Stimulated activated CD8-positive, alpha-beta memory T cell treated with anti-CD3 and anti-CD28 coated beads, Interleukin-15, amount 100 ng/mL, for 4 hours (primary cell): ENCODE measurements around the gene ST8SIA4.

Experiments used
- DNase-seq, 2 donors: peaks; one replicate each; pipeline ENCODE4 v3.0.0-alpha.2; 2020; ENCODE audit warnings: low read depth in 2 of 2

ST8SIA4 gene

DNA sequence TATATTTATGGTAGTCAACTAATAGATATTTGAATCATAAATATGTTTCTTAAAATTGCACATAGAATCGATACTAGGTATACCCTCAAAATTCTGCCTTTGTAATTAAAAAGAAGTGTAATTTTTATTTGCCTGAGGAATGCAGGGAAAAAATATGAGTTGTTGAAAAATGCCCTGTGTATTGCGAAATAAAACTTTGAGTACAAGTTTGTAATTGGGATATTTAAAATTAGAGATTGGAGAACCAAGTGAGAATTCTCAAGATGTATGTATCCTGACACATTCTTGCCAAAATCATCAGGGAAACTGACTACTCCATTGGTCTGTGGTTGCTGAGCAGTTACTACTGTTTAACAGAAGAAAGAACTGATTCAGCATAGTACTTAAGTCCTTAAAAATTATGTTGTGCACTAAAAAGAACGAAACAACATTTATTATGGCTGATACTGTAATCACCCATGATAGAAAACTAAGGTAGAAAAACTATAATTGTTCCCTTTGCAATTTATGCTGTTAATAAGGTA lies 36.0 kb downstream of the ST8SIA4 start:
- no peak for DNase-seq

GRCh38 chr5:100864931-100865330 lies 38.2 kb downstream of the ST8SIA4 start:
- DNase-seq, result no peak

- DNase-seq, result no peak
Measured at GRCh38 chr5:100863739-100864138, 39.3 kb downstream of the ST8SIA4 start.

GRCh38 chr5:100861148-100861547 lies 41.9 kb downstream of the ST8SIA4 start:
- DNase-seq, result no peak

GRCh38 chr5:100860407-100860806 lies 42.7 kb downstream of the ST8SIA4 start:
- DNase-seq, result no peak

DNA sequence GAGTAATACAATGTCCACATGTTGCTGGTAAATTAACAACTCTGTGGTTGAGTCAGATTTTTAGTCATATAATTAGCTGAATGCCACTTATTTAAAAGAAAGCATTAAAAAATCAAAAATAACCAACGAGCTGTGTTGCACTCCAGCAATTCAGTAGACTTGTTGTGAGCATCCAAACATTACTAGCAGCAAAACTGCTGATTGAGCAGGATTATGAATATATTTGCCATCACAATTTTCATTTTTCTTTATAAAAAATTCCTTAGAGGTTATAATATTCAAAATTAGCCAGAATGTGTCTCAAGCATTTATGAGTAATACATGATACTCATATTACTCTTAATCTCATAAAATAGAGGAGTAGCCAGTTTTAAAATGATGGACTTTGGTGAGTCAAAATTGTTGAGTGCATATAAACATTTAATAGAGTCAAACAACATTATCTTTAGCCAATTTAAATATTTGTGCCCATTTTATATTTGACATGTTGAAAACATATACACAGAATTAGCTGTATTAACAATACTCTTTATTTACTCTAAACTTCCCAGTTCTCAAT lies 44.0 kb downstream of the ST8SIA4 start:
- DNase-seq, result no peak

- no peak for DNase-seq
Measured at GRCh38 chr5:100856462-100856861, 46.6 kb downstream of the ST8SIA4 start.

DNA sequence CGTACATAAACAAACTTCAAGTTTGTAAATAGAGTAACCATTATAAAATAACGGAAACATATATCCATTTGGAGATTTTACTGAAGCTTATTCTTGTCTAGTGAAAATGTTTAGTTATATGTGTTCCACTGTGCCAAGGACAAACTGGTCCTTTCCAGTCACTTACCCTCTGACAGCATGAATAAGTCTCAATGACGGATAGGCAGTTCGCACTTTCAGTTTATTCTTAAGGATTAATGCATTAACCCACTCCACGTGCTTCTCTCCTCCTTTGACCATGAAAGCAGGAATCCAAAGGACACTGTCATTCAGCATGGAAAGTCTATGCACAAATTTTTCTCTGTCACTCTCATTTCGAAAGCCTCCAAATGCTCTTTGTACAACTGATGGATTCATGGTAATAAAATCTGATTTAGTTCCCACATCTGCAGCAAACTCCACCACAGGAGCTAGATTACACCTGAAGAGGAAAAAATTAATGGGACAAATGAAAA lies 47.1 kb downstream of the ST8SIA4 start:
- no peak for DNase-seq

- no peak for DNase-seq
Measured at GRCh38 chr5:100855295-100855694, 47.8 kb downstream of the ST8SIA4 start.

GRCh38 chr5:100854591-100854990 lies 48.5 kb downstream of the ST8SIA4 start:
- DNase-seq, result no peak

DNA sequence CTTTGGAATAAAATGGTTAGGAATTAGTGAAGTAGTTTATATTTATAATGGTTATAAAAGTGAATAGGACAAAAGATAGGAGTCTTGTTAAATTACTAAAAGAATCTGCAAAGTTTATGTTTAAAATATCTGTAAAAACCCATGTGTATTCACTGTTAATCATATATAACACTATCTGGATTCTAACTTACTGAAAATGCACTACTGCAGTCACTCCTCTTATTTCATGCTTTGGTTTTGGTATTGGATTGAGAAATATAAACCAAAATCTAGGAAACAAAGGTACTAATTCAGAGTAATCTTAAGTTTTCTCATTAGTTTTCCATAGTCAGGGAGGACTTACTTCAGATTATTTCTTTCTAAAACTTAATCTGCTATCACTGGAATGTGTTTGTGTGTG lies 49.5 kb downstream of the ST8SIA4 start:
- no peak for DNase-seq

- no peak for DNase-seq
Measured at GRCh38 chr5:100852988-100853449, 50.1 kb downstream of the ST8SIA4 start.

- DNase-seq, result no peak
Measured at GRCh38 chr5:100852051-100852450, 51.0 kb downstream of the ST8SIA4 start.

GRCh38 chr5:100846772-100847171 lies 56.3 kb downstream of the ST8SIA4 start:
- DNase-seq, result no peak

DNA sequence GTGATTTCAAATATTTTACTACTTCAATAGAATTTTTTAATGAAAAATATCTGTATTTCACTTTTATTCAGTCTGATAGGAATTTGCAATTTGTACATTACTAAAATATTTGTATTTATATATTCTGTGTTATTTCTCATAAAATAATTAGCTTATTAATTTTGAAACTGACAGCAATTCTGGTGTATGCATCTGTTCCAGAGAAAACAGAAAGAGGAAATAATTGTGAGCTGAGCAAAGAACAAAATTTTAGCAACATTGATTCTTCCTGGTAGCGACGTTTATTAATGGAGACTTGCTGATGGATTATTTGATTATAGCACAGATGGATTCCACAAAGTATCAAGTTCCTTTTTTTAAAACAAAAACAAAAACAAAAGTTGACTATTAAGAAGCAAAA lies 61.0 kb downstream of the ST8SIA4 start:
- no peak for DNase-seq

DNA sequence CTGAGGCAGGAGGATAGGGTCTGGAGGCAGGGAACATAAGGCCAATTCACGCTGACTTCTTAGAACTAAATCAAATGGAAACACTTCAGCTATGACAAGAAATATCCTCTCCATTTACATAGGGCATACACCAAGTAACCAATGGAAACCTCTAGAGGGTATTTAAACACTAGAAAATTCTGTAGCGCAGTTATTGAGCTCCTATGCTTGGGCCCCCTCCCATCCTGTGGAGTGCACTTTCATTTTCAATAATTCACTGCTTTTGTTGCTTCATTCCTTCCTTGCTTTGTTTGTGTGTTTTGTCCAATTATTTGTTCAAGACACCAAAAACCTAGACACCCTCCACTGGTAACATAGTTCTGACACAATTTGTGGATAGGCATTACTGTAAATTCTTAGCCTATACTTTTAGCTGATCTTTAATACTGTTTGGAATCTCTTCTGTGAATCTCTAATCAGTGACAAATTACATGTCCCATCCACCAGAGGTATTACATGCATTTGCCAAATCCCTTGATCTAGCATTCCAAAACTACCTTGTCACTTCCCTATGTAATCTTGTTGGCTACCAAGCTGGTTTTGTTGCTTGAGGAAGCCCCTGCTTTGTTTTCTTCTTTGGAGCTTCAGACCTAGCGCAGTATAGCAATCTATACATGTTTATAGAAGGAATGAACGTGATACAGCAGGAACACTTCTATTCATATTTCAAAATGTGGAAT lies 61.6 kb downstream of the ST8SIA4 start:
- no peak for DNase-seq

DNA sequence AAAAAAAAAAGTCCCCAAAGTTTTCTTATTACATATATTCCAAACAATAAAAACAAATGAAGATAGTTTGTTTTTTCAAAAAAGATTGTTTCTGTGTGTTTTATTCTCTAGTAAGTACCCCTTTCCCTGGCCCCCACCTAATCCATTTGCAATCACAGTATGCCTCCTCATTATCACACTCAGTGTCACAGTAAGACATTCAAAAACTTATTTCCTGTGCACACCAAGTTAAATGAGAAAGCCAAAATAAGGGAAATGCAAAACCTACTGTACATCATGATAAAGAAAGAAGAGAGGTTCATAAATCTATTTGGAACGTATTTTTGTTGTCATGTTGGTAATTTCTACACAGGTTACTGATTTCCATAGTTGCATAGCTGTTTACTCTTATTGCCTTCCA lies 62.3 kb downstream of the ST8SIA4 start:
- no peak for DNase-seq

DNA sequence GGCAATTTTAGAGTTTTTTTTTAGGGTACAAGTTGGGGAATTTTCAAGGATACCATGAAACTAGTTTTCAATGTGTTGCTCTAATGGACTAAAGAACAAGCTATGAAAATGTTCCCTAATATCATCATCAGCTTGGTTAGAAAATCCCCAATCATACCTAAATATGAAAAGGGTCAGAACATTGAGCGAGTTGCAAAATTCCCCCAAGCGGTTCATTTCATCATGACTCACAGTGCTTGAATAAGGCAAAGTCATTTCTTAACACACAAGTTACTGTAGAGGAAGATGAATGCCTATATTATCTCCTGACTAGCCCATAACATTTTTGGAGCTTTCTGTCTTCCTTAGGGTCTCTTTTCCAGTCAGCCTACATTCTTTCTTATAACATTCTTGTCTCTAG lies 62.7 kb downstream of the ST8SIA4 start:
- DNase-seq, result no peak

DNA sequence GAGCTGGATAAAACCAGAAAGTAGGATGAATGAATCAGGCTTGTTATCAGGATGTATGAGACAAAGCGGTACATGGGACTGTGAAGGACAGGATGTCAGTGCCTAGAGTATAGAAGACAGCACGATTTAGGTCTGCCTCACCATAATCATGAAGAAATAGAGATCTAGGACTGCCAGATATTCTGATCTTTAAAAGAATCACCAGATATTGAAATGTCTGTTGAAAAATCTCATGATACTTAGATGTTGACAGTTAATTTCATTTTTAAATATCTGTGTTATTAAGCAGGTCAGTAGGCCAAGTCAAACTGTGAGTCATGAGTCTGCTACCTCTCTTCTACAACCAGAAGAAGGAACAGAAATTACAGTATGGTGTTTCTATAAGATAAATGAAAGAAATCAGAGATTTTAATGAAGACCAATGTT lies 65.0 kb downstream of the ST8SIA4 start:
- DNase-seq, result no peak

- DNase-seq, result no peak
Measured at GRCh38 chr5:100834519-100834918, 68.6 kb downstream of the ST8SIA4 start.

DNA sequence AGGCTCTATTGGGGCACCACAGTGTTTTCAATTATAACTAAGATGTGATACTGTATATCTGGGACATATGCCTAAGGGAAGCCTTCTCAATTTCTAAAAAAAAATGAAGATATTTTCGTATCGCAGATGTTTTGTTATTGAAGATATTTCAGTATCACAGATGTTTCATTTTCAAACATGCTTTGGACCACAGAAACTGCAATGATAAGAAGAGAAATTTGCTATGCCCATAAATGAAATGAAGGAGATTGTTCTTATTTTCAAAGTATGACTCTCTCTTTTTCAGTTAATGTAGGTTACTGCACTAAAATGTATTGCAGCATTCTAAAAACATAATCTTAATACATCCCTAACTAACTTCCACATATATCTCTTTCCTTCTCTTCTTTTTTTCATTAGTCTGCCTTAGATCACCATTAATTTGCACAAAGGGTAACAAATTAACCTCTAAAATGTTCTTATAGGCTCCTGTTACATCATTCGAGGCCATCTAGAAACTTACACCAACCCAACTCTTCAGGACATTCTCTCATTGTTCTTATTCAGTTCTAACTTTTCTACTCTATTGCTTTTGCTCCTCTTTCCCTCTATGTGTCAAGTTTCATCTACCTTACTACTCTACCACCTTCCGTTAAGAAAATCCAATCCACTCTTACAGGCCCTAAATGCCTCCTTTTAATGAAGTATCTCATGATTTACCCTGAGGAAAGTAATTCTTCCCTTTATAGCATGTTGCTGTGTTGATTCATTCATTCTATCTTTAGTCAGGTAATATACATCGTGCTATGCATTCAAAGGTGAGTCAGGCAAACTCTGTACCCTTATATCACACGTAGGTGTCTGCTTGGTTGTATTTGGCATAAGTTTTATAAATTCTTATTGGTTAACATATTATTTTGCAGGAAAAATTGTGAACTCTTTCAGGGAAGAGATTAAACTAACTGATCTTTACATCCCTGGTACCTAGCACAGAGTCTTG lies 70.5 kb downstream of the ST8SIA4 start:
- no peak for DNase-seq

DNA sequence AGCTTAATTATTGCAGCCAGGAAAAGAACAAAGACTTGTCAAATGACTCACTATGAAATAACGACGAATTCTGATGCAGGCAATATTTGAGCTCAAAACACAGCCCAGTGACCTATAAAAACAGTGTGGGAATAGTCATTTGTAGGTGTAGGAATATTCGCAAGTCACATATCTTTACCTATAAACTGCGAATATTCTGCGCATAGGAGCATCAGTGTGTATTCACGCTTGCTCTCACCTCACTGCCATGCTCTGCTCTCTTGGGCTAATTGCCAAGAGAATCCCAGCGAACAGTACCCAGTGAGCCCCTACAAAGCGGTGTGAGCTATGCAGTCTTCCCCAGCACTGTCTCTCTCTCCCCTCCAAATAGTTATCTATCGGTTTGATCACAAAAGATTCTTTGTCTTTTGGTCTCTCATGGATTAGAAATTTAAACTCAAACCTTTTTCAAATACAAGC lies 74.2 kb downstream of the ST8SIA4 start:
- no peak for DNase-seq
